Activated CD4-positive, alpha-beta T cell treated with anti-CD3 and anti-CD28 coated beads, Interleukin-2, amount 50 U/mL, for 1 hour (primary cell): ENCODE measurements around the gene TRIM22.
"Not testable (repeated sequence)": the region's sequence is repeated elsewhere in the genome, so short reads cannot be mapped to it uniquely, and the experiment has no call there.

Experiments used
- DNase-seq: peaks from one replicate; pipeline ENCODE4 v3.0.0-alpha.2; 2020

The TRIM22 gene

GRCh38 chr11:5691964-5692361, 2.4 kb downstream of the TRIM22 start:
- DNase-seq: no peak

- DNase-seq: no peak
Observed at GRCh38 chr11:5694642-5695041, 5.1 kb downstream of the TRIM22 start.

- no peak for DNase-seq
Observed at GRCh38 chr11:5695580-5695979, 6.0 kb downstream of the TRIM22 start.

GRCh38 chr11:5696210-5696609, 6.6 kb downstream of the TRIM22 start:
- no peak for DNase-seq

GRCh38 chr11:5698281-5698680, 8.7 kb downstream of the TRIM22 start:
- DNase-seq: no peak

GRCh38 chr11:5700421-5701054, 10.9 kb downstream of the TRIM22 start:
- DNase-seq: no peak

- no peak for DNase-seq
Observed at GRCh38 chr11:5701055-5701577, 11.5 kb downstream of the TRIM22 start.

- no peak for DNase-seq
Observed at GRCh38 chr11:5703741-5704536, 14.3 kb downstream of the TRIM22 start.

- no peak for DNase-seq
Observed at GRCh38 chr11:5705688-5706087, 16.1 kb downstream of the TRIM22 start.

GRCh38 chr11:5712507-5712906, 22.9 kb downstream of the TRIM22 start:
- no peak for DNase-seq

- DNase-seq: no peak
Observed at GRCh38 chr11:5713695-5714094, 24.1 kb downstream of the TRIM22 start.

- not testable (repeated sequence) for DNase-seq
Observed at GRCh38 chr11:5716518-5716917, 26.9 kb downstream of the TRIM22 start.

- no peak for DNase-seq
Observed at GRCh38 chr11:5719703-5720495, 30.3 kb downstream of the TRIM22 start.

GRCh38 chr11:5722622-5723021, 33.0 kb downstream of the TRIM22 start:
- no peak for DNase-seq

GRCh38 chr11:5726351-5726750, 36.8 kb downstream of the TRIM22 start:
- DNase-seq: no peak

GRCh38 chr11:5727691-5728090, 38.1 kb downstream of the TRIM22 start:
- no peak for DNase-seq

GRCh38 chr11:5736396-5736795, 46.8 kb downstream of the TRIM22 start, which contains the start of gene OR56B1:
Gene OR56B1 (plus strand): TSS chr11:5736448. CDS start chr11:5736517, 69 bp downstream.
- no peak for DNase-seq

- no peak for DNase-seq
Observed at GRCh38 chr11:5737091-5737490, 47.5 kb downstream of the TRIM22 start.

GRCh38 chr11:5737670-5738392, 48.2 kb downstream of the TRIM22 start:
- no peak for DNase-seq

- DNase-seq: no peak
Observed at GRCh38 chr11:5738431-5738830, 48.8 kb downstream of the TRIM22 start.

GRCh38 chr11:5746614-5747013, 57.0 kb downstream of the TRIM22 start:
- no peak for DNase-seq

GRCh38 chr11:5749836-5750235, 60.2 kb downstream of the TRIM22 start:
- DNase-seq: no peak

GRCh38 chr11:5753943-5754342, 64.4 kb downstream of the TRIM22 start, which contains the start of gene OR52N4:
Gene OR52N4 (plus strand): TSS chr11:5754243. CDS start chr11:5754741, 498 bp downstream.
- DNase-seq: no peak
